Activated T-helper 1 cell treated with anti-CD3 and anti-CD28 coated beads, Interleukin-2, amount 50 U/mL, for 16 hours (primary cell): ENCODE data around the gene NEB.
"Not testable (repeated sequence)": the region's sequence is repeated elsewhere in the genome, so short reads cannot be mapped to it uniquely, and the experiment has no call there.

Experiments used
- DNase-seq, 2 donors: peaks; one replicate each; pipeline ENCODE4 v3.0.0-alpha.2; 2020; ENCODE audit warnings: low read depth in 1 of 2, low spot score in 1 of 2

NEB gene

GRCh38 chr2:151651274-151651673, 83.0 kb downstream of the NEB start:
- no peak for DNase-seq

- no peak for DNase-seq
These were observed 83.8 kb downstream of the NEB start for GRCh38 chr2:151650456-151650855.

DNA sequence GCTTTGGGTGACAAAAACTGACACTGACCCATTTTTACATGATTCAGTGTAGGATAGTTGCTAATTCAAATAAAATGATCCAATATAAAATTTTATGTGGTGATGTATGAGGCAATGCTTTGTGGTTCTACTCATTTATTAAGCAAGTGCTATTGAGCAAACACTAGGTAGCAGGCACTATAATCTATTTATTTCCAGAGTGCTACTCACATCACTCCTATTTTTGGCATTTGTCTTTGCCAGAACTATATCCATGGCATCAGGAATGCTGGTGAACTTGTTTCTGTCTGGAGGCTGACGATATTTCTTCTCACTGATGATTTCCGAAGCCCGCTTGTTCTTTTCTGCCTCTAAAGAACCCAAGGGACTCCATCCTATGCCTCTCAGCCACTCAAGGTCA, 84.3 kb downstream of the NEB start:
- no peak for DNase-seq

DNA sequence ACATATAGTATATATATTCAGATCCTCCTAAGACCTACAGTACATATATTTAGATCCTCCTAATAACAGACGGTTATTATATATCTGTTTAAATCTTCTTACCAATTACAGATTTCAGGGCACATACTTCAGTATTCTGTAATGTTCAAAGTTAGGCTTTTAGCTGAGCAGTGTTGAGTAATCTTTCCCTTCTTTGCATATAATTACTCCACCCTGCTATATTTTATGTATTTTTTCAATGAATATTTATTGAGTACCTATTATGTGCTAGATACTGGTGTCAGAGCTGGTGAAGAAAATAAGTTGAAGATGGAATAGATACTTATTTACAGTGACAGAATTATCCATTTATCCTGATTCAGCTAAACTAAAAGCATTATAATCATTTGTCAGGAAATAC, 84.9 kb downstream of the NEB start:
- DNase-seq, result no peak

DNA sequence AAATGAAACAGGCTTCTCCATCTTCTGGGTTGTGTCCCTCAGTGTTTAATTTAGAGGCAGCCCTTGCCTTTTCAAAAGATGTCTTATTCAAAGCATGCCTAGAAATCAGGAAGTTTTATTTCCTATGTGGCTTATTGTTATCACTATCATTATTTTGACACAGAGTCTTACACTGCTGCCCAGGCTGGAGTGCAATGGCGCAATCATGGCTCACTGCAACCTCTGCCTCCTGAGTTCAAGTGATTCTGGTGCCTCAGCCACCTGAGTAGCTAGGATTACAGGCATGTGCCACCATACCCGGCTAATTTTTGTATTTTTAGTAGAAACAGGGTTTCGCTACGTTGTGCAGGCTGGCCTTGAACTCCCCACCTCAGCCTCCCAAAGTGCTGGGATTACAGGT, 87.8 kb downstream of the NEB start:
- not testable (repeated sequence) for DNase-seq

- no peak for DNase-seq
These were observed 89.7 kb downstream of the NEB start for GRCh38 chr2:151644580-151644979.

- not testable (repeated sequence) for DNase-seq
These were observed 92.4 kb downstream of the NEB start for GRCh38 chr2:151641895-151642294.

DNA sequence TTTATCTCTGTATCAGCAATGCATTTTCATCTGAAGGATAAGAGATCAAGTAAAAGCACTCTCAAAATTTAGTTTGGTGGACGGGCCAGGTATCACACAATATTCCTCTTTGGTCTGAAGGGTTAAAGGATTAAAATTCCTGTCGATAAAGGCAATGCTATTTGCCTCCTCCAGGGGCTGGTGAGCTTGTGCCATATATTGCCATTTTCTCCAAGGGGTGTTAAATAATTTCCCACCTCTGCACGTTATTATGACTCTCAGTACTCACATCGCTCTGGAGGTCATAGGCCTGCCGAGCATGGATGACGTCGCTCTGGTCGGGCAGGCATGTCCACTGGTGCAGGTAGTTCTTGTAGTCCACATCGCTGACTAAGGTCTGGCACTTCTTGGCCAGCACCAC, 94.2 kb downstream of the NEB start:
- DNase-seq, result no peak

DNA sequence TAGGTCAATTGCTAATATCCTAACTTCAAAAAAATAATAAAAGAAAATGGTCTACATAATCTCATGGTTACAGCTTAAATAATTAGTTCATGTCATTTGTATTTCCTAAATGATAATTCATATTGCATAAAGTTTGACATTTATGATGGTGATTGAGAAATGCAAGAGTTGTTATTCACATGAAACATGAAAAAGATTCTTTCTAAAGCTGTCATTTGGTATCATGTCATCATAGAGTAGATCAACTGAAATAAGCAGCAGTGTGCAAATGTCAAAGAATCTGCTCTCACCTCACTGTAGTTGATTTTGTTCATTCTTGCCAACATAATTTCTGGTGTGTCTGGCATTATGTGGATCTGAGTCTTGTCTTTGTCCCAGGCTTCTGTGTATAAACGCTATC, 95.3 kb downstream of the NEB start:
- DNase-seq, result no peak

- no peak for DNase-seq
These were observed 95.9 kb downstream of the NEB start for GRCh38 chr2:151638191-151638933.

DNA sequence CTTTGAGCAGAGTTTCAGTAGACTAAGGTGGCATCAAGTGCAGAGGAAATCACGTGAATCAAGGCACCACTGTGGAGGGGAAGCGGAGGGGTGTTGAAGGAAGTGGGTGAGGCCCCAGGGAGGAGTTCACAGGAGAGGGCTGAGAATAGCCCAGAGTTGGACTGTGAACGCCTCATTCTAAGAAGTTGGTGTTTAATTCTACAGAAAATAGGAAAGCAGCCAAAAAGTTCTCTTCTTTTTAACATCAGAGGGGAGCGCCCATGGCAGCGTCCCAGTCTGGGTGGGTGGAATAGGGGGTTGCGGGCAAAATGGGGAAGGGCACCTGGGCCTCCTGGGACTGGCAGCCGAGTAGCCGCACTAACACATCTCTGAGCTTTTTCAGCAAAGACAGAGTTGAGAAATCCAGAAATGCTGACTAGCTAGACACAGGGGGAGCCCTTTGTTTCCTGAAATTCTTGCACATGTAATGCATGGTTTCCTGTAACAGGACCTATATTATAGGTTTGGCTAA, 97.0 kb downstream of the NEB start:
- DNase-seq, result peak; percentile 23 to 31

DNA sequence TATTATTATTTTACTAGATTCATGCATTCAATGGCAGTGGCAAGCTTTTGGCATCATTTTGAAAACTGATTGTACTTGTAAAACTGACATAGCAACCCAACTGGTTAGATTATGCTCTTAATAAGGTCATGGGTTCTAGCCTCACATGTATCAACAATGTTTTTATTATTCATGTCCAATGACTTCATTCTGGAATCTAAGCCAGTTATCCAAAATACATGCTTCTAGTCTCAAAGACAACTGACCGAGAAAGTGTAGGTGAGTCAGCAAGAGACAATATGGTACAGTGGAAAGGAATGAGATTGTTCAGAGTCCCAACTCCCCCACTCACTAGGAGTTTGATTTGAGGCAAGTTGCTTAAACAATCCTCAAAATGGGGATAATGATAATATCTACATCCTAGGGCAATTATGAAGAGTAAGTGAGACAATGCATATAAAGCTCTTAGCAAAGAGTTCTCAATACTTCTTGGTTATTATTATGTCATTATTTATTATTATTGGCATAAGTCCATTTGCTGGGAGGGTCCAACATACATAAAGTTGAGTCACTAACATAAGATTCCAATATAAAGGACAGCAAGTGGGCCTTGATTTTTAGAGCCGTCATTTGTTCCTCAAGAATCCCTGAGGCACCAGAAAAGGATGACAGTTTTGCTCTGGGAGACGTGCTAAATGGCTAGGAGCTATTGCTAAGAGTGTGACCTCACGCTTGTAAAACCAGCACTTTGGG, 99.4 kb downstream of the NEB start:
- no peak for DNase-seq

DNA sequence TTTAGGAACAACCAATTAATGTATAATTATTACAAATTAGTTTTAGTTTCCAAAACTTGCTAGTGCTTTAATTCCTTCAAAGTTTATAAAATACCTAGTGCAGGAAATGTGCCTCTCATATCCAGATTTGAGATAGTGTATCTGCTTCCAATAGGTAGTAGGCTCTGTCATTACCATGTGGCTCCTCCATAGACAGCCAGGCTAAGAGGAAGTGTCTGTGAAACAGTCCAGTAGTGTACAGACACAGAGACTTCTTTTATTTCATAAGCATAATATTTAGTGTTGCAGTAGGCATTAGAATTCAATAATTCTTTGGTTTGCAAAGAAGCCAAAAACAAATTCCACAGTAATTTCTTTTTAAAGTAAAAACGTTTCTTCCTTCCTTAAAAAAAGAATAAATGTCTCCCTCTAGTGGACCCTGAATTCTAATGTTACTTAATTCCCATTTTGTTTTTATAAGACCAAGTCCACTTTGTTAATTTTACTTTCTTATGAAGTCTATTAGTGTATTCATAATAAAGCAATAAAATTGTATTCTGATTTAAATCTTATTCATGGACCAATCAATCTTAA, 101.2 kb downstream of the NEB start:
- no peak for DNase-seq

DNA sequence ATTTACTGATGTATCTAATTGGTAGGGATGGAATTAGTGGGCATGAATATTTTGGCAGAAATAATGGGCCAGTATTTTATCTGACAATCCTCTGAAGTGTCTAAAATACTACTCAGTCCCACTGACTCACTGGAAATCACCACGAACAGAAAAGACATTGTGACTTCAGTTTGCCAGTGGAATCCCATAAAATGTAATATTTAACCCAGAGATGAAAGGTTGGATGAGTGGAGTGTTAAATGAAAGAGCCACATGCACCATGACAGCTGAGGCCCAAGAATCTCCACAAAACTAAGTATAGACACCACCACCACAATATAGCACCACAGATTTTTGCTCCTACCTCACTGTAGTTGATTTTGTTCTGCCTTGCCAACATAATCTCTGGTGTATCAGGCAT, 103.9 kb downstream of the NEB start:
- no peak for DNase-seq

- no peak for DNase-seq
These were observed 106.9 kb downstream of the NEB start for GRCh38 chr2:151627353-151627752.

GRCh38 chr2:151624271-151624670, 110.0 kb downstream of the NEB start:
- DNase-seq, result no peak

GRCh38 chr2:151623631-151624030, 110.6 kb downstream of the NEB start:
- no peak for DNase-seq

GRCh38 chr2:151620761-151621160, 113.5 kb downstream of the NEB start:
- DNase-seq, result no peak

GRCh38 chr2:151619337-151619989, 114.8 kb downstream of the NEB start:
- DNase-seq, result no peak

GRCh38 chr2:151616760-151617339, 117.4 kb downstream of the NEB start:
- DNase-seq, result no peak

- no peak for DNase-seq
These were observed 119.5 kb downstream of the NEB start for GRCh38 chr2:151614606-151615306.
